K562 (cell line): ENCODE results near the gene GRIK3. TPM values are rescaled to one million over a fixed set of nuclear protein-coding genes. Genes with fewer than 3 reads are reported as not detected.

Experiments
- ATAC-seq: fragments of 200-7000 bp; cut with Tn5 transposase; 3 replicates; pipeline ENCODE4 v1.9.1; 2020; ENCODE audit warnings: moderate library complexity
- BruUV-seq: library from RNA; stranded (reverse); fragments of 400-500 nt; replicated peaks from 2 replicates; lab custom pipeline; 2021; lab: Mats Ljungman, UMichigan
- CTCF ChIA-PET: fragments of 300-600 bp; formaldehyde crosslinking; extraction: SDS; loops from one replicate; lab custom pipeline; 2021; ENCODE audit warnings: low intra/inter-chr PET ratio; lab: Yijun Ruan, JAX
- POLR2A ChIA-PET: fragments of 300-600, 350-650 bp; sonication (Branson Sonifier 250); formaldehyde crosslinking; extraction: SDS; loops from one replicate; lab custom pipeline; 2021; ENCODE audit warnings: antibody characterized with exemption, inconsistent platforms; lab: Yijun Ruan, JAX
- DNase-seq, 4 experiments: peaks; one replicate each; pipeline versions ENCODE4 v3.0.0 to v3.0.0-alpha.2; 2011 to 2018; ENCODE audit warnings: low spot score in 3 of 4, mixed read lengths in 3 of 4; ENCODE audit errors: extremely low read depth in 1 of 4
- FAIRE-seq: peaks from 2 replicates; lab custom pipeline; 2011; peaks lifted over from hg19 to GRCh38; lab: Jason Lieb, UNC
- H2AFZ ChIP-seq: 2 replicates; pipeline ENCODE4 v1.6.0; 2011; ENCODE audit warnings: low read depth, low read length, control low read depth, inconsistent platforms
- H3K27ac ChIP-seq: fragments of 200-600 bp; 3 replicates; pipeline ENCODE4 v1.8.0; 2011; ENCODE audit warnings: low read depth, mild to moderate bottlenecking, control low read depth, inconsistent platforms, low read length, moderate library complexity, mixed read lengths; ENCODE audit errors: extremely low read depth
- H3K27me3 ChIP-seq, 2 experiments: fragments of 300-600 bp in 1 of 2; 2 replicates in 1 of 2; 3 replicates in 1 of 2; pipeline versions ENCODE4 v1.6.0 to v1.8.0; 2011; ENCODE audit warnings: inconsistent platforms in 2 of 2, low read length in 2 of 2, mild to moderate bottlenecking in 1 of 2, mixed read lengths in 1 of 2, moderate library complexity in 1 of 2; ENCODE audit not compliant: control insufficient read depth in 2 of 2, insufficient read depth in 2 of 2
- H3K36me3 ChIP-seq: fragments of 300-600 bp; 3 replicates; pipeline ENCODE4 v1.8.0; 2011; ENCODE audit warnings: mild to moderate bottlenecking, low read length, inconsistent platforms; ENCODE audit not compliant: control insufficient read depth, insufficient read depth
- H3K4me1 ChIP-seq, 2 experiments: fragments of 200-600 bp in 1 of 2; replicated peaks in 1 of 2; 2 replicates in 1 of 2; 3 replicates in 1 of 2; pipeline versions ENCODE4 v1.5.1 to v1.8.0; 2011; ENCODE audit warnings: inconsistent platforms in 2 of 2, low read length in 2 of 2, mild to moderate bottlenecking in 1 of 2, mixed read lengths in 1 of 2, moderate library complexity in 1 of 2; ENCODE audit not compliant: control insufficient read depth in 2 of 2, insufficient read depth in 2 of 2
- H3K4me2 ChIP-seq: 2 replicates; pipeline ENCODE4 v1.6.1; 2011; ENCODE audit warnings: low read length, control low read depth, inconsistent platforms, mixed read lengths; ENCODE audit not compliant: insufficient read depth
- H3K4me3 ChIP-seq: fragments of 200-600 bp; sonication (generic), shearing (Covaris generic); 2 replicates; pipeline ENCODE4 v1.5.1; 2016; ENCODE audit warnings: control low read depth, inconsistent platforms
- H3K79me2 ChIP-seq: fragments of 200-600 bp; 3 replicates; pipeline ENCODE4 v1.8.0; 2011; ENCODE audit warnings: low read length, inconsistent platforms; ENCODE audit not compliant: control insufficient read depth, insufficient read depth
- H3K9ac ChIP-seq, 2 experiments: 2 replicates each; pipeline versions ENCODE4 v1.6.0 to v1.6.1; 2011; ENCODE audit warnings: low read depth in 2 of 2, low read length in 2 of 2, control low read depth in 1 of 2, inconsistent platforms in 1 of 2, mild to moderate bottlenecking in 1 of 2, mixed read lengths in 1 of 2; ENCODE audit not compliant: insufficient read depth in 1 of 2
- H3K9me1 ChIP-seq: one replicate; pipeline ENCODE4 v1.6.0; 2011; ENCODE audit warnings: inconsistent platforms, mild to moderate bottlenecking, low read length, moderate library complexity; ENCODE audit not compliant: control insufficient read depth, insufficient read depth
- H3K9me3 ChIP-seq: replicated peaks from 2 replicates; pipeline ENCODE4 v1.5.1; 2011; ENCODE audit warnings: low read depth, low read length, inconsistent platforms; ENCODE audit not compliant: control insufficient read depth, insufficient read depth
- H4K20me1 ChIP-seq: replicated peaks from 2 replicates; pipeline ENCODE4 v1.6.1; 2011; ENCODE audit warnings: low read length, inconsistent platforms, mixed read lengths; ENCODE audit not compliant: control insufficient read depth, insufficient read depth
- CC2D1A ChIP-seq: fragments of 450-650 bp; IDR thresholded peaks from 2 replicates; pipeline ENCODE4 v1.6.1; 2017; ENCODE audit warnings: mild to moderate bottlenecking
- E2F3 ChIP-seq: fragments of 250-450 bp; sonication (Bioruptor Pico); IDR thresholded peaks from 2 replicates; pipeline ENCODE4 v1.4.0; 2020; ENCODE audit warnings: mild to moderate bottlenecking
- GTF2F1 ChIP-seq: IDR thresholded peaks from 2 replicates; pipeline ENCODE4 v1.6.1; 2011; ENCODE audit warnings: low read depth, low read length, improper control_type of control experiment
- NBN ChIP-seq: fragments of 450-650 bp; IDR thresholded peaks from 2 replicates; pipeline ENCODE4 v1.6.1; 2016; ENCODE audit warnings: low read depth, mild to moderate bottlenecking
- NCOA1 ChIP-seq: fragments of 450-650 bp; IDR thresholded peaks from 2 replicates; pipeline ENCODE4 v1.6.1; 2016; ENCODE audit warnings: low read depth
- NFRKB ChIP-seq: fragments of 450-650 bp; IDR thresholded peaks from 2 replicates; pipeline ENCODE4 v1.6.1; 2016; ENCODE audit warnings: low read depth
- POLR3A ChIP-seq: IDR thresholded peaks from 2 replicates; pipeline ENCODE4 v1.6.1; 2011; ENCODE audit warnings: borderline replicate concordance, mild to moderate bottlenecking, moderate library complexity; ENCODE audit not compliant: insufficient read length, insufficient read depth; ENCODE audit errors: extremely low read depth
- STAG1 ChIP-seq: sonication (generic); formaldehyde crosslinking; IDR thresholded peaks from 2 replicates; pipeline ENCODE4 v1.5.0; 2020; ENCODE audit warnings: missing genetic modification reagents, borderline replicate concordance
- ZBTB49 ChIP-seq: sonication (generic); formaldehyde crosslinking; IDR thresholded peaks from 2 replicates; pipeline ENCODE4 v1.8.0; 2022; ENCODE audit warnings: missing genetic modification reagents, mild to moderate bottlenecking, borderline replicate concordance
- ZNF197 ChIP-seq: fragments of 200-800 bp; sonication (Bioruptor generic); IDR thresholded peaks from 2 replicates; pipeline ENCODE4 v1.6.1; 2016; ENCODE audit warnings: low read depth, missing genetic modification characterization, missing compliant biosample characterization
- WGBS: fragments of 100-300 bp; shearing (Covaris generic); methylation state at CpG from one replicate; pipeline ENCODE4 v1.1.6; 2016; ENCODE audit warnings: low coverage, mixed read lengths; ENCODE audit not compliant: insufficient coverage; ENCODE audit errors: missing lambda C conversion rate; 5-methylcytosine and 5-hydroxymethylcytosine counted together
- in situ Hi-C: fragments of 300-500 bp; cut with MboI; formaldehyde crosslinking; loops from 4 replicates; pipeline ENCODE4 v1.15.0; 2018; ENCODE audit warnings: inconsistent platforms, mixed read lengths
- intact Hi-C: fragments of 100-400 bp; cut with micrococcal nuclease; formaldehyde crosslinking; loops from 2 replicates; pipeline ENCODE4 v1.14.2; 2022
- polyA plus RNA-seq, 8 experiments: library from polyadenylated mRNA; depleted of rRNA in 4 of 8; stranded (reverse) in 5 of 8; unstranded in 3 of 8; fragments of >200 nt; fragmentation: Nextera tagmentation in 2 of 8; fragmentation: Illumina TruSeq in 1 of 8; extraction: Ambion mirVana in 2 of 8; extraction: Trizol in 1 of 8; gene quantifications; 2 replicates each; pipeline versions ENCODE4 v1.2.1 to v1.2.3, GENCODE V29; 2011 to 2014; ENCODE audit warnings: inconsistent platforms in 1 of 8, missing spikeins in 1 of 8
- total RNA-seq, 7 experiments: library from RNA; depleted of rRNA in 6 of 7; stranded (reverse); fragments of >200 nt in 6 of 7; fragmentation: Illumina TruSeq in 2 of 7; extraction: Trizol in 2 of 7; gene quantifications; 2 replicates each; pipeline versions ENCODE4 v1.2.1 to v1.2.3, GENCODE V29; 2011 to 2021; ENCODE audit warnings: low replicate concordance in 1 of 7
- TF ChIP-seq, protein P1 (sequence below): sonication (generic); formaldehyde crosslinking; IDR thresholded peaks from 2 replicates; pipeline ENCODE4 v1.8.1; 2023; ENCODE audit warnings: mild to moderate bottlenecking, missing genetic modification reagents
- TF ChIP-seq, protein P2 (sequence below), 2 experiments: IDR thresholded peaks; 2 replicates each; pipeline ENCODE4 v1.6.1; 2012; ENCODE audit warnings: improper control_type of control experiment in 2 of 2, low read depth in 2 of 2, low read length in 2 of 2, borderline replicate concordance in 1 of 2

GRIK3 gene
- total and polyA plus RNA-seq, 9 of the 15 experiments (the other 6 are each of a cell fraction or from before 2014, with no cell fraction given), result not detected

DNA sequence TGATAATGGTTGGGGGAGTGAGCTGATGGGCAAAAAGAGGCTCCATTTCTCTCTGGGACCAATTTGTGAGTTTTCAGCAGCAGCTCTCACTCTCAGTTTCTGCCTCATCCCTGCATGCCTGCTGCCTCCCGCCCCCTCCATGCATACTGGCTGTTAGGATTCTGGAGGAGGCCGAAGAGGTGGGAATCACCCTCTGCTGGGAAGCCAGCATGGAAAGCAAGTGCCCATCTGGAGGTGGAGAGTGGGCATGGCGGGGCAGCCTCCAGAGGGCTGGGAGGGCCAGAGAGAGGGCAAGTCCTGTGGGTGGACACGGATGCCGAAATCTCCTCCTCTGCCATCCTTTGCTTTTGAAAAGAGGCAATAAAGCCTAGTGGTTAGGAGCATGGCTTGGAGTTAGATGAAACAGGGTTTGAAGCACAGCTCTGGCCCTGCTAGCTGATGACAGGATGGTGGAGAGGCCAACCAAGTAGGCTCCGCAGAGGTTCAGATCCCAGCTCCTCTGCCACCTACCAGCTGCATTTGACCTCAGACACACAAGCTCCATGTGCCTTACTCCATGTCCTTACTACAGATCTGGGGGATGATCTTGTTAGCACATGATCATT is 113.4 kb downstream of the GRIK3 start (continued):
- TF ChIP-seq, protein P1, sequence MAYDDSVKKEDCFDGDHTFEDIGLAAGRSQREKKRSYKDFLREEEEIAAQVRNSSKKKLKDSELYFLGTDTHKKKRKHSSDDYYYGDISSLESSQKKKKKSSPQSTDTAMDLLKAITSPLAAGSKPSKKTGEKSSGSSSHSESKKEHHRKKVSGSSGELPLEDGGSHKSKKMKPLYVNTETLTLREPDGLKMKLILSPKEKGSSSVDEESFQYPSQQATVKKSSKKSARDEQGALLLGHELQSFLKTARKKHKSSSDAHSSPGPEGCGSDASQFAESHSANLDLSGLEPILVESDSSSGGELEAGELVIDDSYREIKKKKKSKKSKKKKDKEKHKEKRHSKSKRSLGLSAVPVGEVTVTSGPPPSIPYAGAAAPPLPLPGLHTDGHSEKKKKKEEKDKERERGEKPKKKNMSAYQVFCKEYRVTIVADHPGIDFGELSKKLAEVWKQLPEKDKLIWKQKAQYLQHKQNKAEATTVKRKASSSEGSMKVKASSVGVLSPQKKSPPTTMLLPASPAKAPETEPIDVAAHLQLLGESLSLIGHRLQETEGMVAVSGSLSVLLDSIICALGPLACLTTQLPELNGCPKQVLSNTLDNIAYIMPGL (CRISPR knock-in tag), result no peak
- no peak for TF ChIP-seq NCOA1
- TF ChIP-seq ZBTB49 (CRISPR knock-in tag), result no peak
- TF ChIP-seq STAG1 (CRISPR knock-in tag), result no peak
- no peak for TF ChIP-seq ZNF197

DNA sequence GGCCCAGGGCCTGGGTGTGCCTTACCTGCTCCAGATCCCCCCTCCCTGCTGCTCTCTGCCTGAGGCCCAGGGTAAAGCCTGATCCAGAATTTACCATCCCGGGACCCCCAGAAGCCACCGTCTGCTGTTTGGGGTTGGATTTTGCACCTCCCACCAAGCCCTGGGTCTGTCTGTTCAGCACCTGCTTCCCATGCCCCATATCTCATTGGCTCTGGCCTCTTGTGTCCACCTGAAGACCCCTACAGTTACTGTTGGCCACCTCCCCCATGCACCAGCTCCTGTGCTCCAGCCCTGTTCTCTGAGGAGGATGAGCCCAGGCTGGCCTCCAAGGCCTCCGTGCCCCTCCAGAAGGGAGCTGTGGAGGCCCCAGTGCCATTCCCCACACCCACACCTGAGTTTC is 113.9 kb downstream of the GRIK3 start:
- Histone ChIP-seq H3K79me2 (no peaks in the 10 kb centered on the region), H3K9me1 (no peaks in the 10 kb centered on the region), H3K4me1 (no peaks in the 10 kb centered on the region), H3K9me3 (no peaks in the 10 kb centered on the region), H3K27ac (no peak overlapping the region), H3K36me3 (no peaks in the 10 kb centered on the region), H3K27me3 (no peaks in the 10 kb centered on the region), H3K9ac (no peak overlapping the region), H3K4me2 (no peak overlapping the region), H2AFZ (no peak overlapping the region), H4K20me1 (peaks cover 18% of the 10 kb centered on the region), H3K4me3 (no peak overlapping the region)
- 0% methylated on average over 3 of the region's 3 CpGs for WGBS
- BruUV-seq, result no TSS peak
- no peak for DNase-seq
- ATAC-seq, result no peak
- no peak for TF ChIP-seq NBN
- no peak for TF ChIP-seq NFRKB
- TF ChIP-seq POLR3A, result no peak
- no peak for TF ChIP-seq GTF2F1
- TF ChIP-seq, protein P2, sequence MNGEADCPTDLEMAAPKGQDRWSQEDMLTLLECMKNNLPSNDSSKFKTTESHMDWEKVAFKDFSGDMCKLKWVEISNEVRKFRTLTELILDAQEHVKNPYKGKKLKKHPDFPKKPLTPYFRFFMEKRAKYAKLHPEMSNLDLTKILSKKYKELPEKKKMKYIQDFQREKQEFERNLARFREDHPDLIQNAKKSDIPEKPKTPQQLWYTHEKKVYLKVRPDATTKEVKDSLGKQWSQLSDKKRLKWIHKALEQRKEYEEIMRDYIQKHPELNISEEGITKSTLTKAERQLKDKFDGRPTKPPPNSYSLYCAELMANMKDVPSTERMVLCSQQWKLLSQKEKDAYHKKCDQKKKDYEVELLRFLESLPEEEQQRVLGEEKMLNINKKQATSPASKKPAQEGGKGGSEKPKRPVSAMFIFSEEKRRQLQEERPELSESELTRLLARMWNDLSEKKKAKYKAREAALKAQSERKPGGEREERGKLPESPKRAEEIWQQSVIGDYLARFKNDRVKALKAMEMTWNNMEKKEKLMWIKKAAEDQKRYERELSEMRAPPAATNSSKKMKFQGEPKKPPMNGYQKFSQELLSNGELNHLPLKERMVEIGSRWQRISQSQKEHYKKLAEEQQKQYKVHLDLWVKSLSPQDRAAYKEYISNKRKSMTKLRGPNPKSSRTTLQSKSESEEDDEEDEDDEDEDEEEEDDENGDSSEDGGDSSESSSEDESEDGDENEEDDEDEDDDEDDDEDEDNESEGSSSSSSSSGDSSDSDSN (IDR thresholded peaks at IDR 0.05; ENCODE audit: borderline replicate concordance in 1 of 2, low read depth in 2 of 2, low read length in 2 of 2), result no peak
- TF ChIP-seq CC2D1A, result no peak
- TF ChIP-seq E2F3 (CRISPR knock-in tag), result no peak
- CTCF ChIA-PET, result no interaction called here
- intact Hi-C loops, result no loop called here
- FAIRE-seq, result no peak
- in situ Hi-C loops, result no loop called here
- POLR2A ChIA-PET, result interaction anchor here (0.6 to 0.7 kb wide), 3 partner anchors 10 to 117 kb away, joined by 3 read pairs; no protein-coding TSS in a partner anchor
